Mammary epithelial cell (primary cell): ENCODE measurements around the gene MAPK8.

Source experiments
- CTCF ChIP-seq, 2 donors: IDR thresholded peaks in 1 of 2; conservative IDR thresholded peaks in 1 of 2; 2 replicates each; pipeline ENCODE4 v1.5.1; 2011 to 2012; ENCODE audit warnings: inconsistent platforms in 2 of 2, low read length in 2 of 2, mild to moderate bottlenecking in 2 of 2, control low read depth in 1 of 2, low read depth in 1 of 2; ENCODE audit not compliant: insufficient read depth in 1 of 2; ENCODE audit errors: extremely low read depth in 1 of 2
- EZH2 ChIP-seq: IDR thresholded peaks from 2 replicates; pipeline ENCODE4 v1.6.1; 2012; ENCODE audit warnings: low read length, inconsistent platforms, borderline replicate concordance

GRCh38 chr10:48455055-48455391 is 148.5 kb downstream of the MAPK8 start:
- TF ChIP-seq CTCF (conservative IDR thresholded peaks at IDR 0.05 in 1 of 2, IDR thresholded peaks at IDR 0.05 in 1 of 2; ENCODE audit: extremely low read depth in 1 of 2, insufficient read depth in 1 of 2, low read depth in 1 of 2, low read length in 2 of 2) (no peak), EZH2 (no peak)
